H9 (cell line): ENCODE data around the gene ZFYVE27. TPM values are rescaled to one million over a fixed set of nuclear protein-coding genes. Genes with fewer than 3 reads are reported as not detected.

Experiments used
- DNase-seq: peaks from one replicate; pipeline ENCODE4 v3.0.0-alpha.2; 2017
- H2AFZ ChIP-seq: one replicate; pipeline ENCODE4 v1.6.1; 2013; ENCODE audit warnings: mild to moderate bottlenecking, low read length, control low read depth, moderate library complexity
- H2AK5ac ChIP-seq: 2 replicates; pipeline ENCODE4 v1.6.1; 2013; ENCODE audit warnings: low read length, control low read depth, mixed read lengths; ENCODE audit not compliant: insufficient read length
- H2BK120ac ChIP-seq: one replicate; pipeline ENCODE4 v1.6.1; 2013; ENCODE audit warnings: low read depth, mild to moderate bottlenecking, low read length, control low read depth, inconsistent platforms; ENCODE audit not compliant: poor library complexity, severe bottlenecking
- H2BK12ac ChIP-seq: 2 replicates; pipeline ENCODE4 v1.6.1; 2013; ENCODE audit warnings: low read length, control low read depth, mixed read lengths, low read depth; ENCODE audit not compliant: insufficient read length
- H2BK15ac ChIP-seq: 2 replicates; pipeline ENCODE4 v1.6.1; 2013; ENCODE audit warnings: low read depth, low read length, control low read depth
- H2BK20ac ChIP-seq: one replicate; pipeline ENCODE4 v1.6.1; 2013; ENCODE audit warnings: low read depth, mild to moderate bottlenecking, low read length, control low read depth, inconsistent platforms; ENCODE audit not compliant: poor library complexity, severe bottlenecking
- H2BK5ac ChIP-seq: 2 replicates; pipeline ENCODE4 v1.6.1; 2013; ENCODE audit warnings: low read length, control low read depth, mixed read lengths; ENCODE audit not compliant: insufficient read length
- H3K14ac ChIP-seq: 2 replicates; pipeline ENCODE4 v1.6.1; 2013; ENCODE audit warnings: low read length, control low read depth; ENCODE audit not compliant: insufficient read depth
- H3K18ac ChIP-seq: 2 replicates; pipeline ENCODE4 v1.6.1; 2013; ENCODE audit warnings: low read depth, mild to moderate bottlenecking, mixed read lengths, low read length, control low read depth; ENCODE audit not compliant: insufficient read length
- H3K23ac ChIP-seq: 2 replicates; pipeline ENCODE4 v1.6.1; 2013; ENCODE audit warnings: low read length, control low read depth, mixed read lengths, low read depth; ENCODE audit not compliant: insufficient read length
- H3K23me2 ChIP-seq: 2 replicates; pipeline ENCODE4 v1.6.1; 2013; ENCODE audit warnings: low read depth, mild to moderate bottlenecking, mixed read lengths, low read length, control low read depth; ENCODE audit not compliant: insufficient read length, poor library complexity, severe bottlenecking
- H3K27ac ChIP-seq: 2 replicates; pipeline ENCODE4 v1.5.1; 2013; ENCODE audit warnings: low read length, control low read depth, mixed read lengths, low read depth; ENCODE audit not compliant: insufficient read length
- H3K27me3 ChIP-seq: 2 replicates; pipeline ENCODE4 v1.6.1; 2013; ENCODE audit warnings: low read length, control low read depth, inconsistent platforms; ENCODE audit not compliant: insufficient read depth
- H3K4ac ChIP-seq: 2 replicates; pipeline ENCODE4 v1.6.1; 2013; ENCODE audit warnings: low read depth, mild to moderate bottlenecking, control low read depth, inconsistent platforms, low read length, moderate library complexity
- H3K4me1 ChIP-seq: 2 replicates; pipeline ENCODE4 v1.6.1; 2013; ENCODE audit warnings: low read length, control low read depth, inconsistent platforms; ENCODE audit not compliant: insufficient read depth
- H3K4me2 ChIP-seq: 2 replicates; pipeline ENCODE4 v1.6.1; 2013; ENCODE audit warnings: low read length, control low read depth, mixed read lengths; ENCODE audit not compliant: insufficient read length, insufficient read depth
- H3K56ac ChIP-seq: 2 replicates; pipeline ENCODE4 v1.6.1; 2013; ENCODE audit warnings: low read depth, mild to moderate bottlenecking, mixed read lengths, low read length, control low read depth; ENCODE audit not compliant: insufficient read length
- H3K79me1 ChIP-seq: 2 replicates; pipeline ENCODE4 v1.6.1; 2013; ENCODE audit warnings: low read depth, mild to moderate bottlenecking, moderate library complexity, low read length, control low read depth, inconsistent platforms; ENCODE audit not compliant: insufficient read depth, poor library complexity, severe bottlenecking
- H3K79me2 ChIP-seq: 2 replicates; pipeline ENCODE4 v1.6.1; 2013; ENCODE audit warnings: low read length, control low read depth, inconsistent platforms; ENCODE audit not compliant: insufficient read depth
- H3K9ac ChIP-seq: 2 replicates; pipeline ENCODE4 v1.6.1; 2013; ENCODE audit warnings: low read length, control low read depth, mixed read lengths; ENCODE audit not compliant: insufficient read length; ENCODE audit errors: extremely low read depth
- H3K9me3 ChIP-seq: one replicate; pipeline ENCODE4 v1.6.1; 2013; ENCODE audit warnings: low read depth, low read length, inconsistent platforms; ENCODE audit not compliant: control insufficient read depth
- H3T11ph ChIP-seq: one replicate; pipeline ENCODE4 v1.6.1; 2013; ENCODE audit warnings: mild to moderate bottlenecking, low read length, control low read depth, inconsistent platforms
- H4K20me1 ChIP-seq: one replicate; pipeline ENCODE4 v1.6.1; 2013; ENCODE audit not compliant: control insufficient read depth, insufficient read length, insufficient read depth
- H4K5ac ChIP-seq: 2 replicates; pipeline ENCODE4 v1.6.1; 2013; ENCODE audit warnings: low read depth, mild to moderate bottlenecking, mixed read lengths, low read length, control low read depth; ENCODE audit not compliant: insufficient read length
- H4K8ac ChIP-seq: replicated peaks from 2 replicates; pipeline ENCODE4 v1.6.1; 2013; ENCODE audit warnings: low read length, control low read depth, mixed read lengths, low read depth; ENCODE audit not compliant: insufficient read length
- H4K91ac ChIP-seq: 2 replicates; pipeline ENCODE4 v1.6.1; 2013; ENCODE audit warnings: low read depth, mild to moderate bottlenecking, moderate library complexity, mixed read lengths, low read length, control low read depth; ENCODE audit not compliant: insufficient read length
- H3K27ac Mint-ChIP-seq, 3 experiments: 2 replicates in 2 of 3; 3 replicates in 1 of 3; pipeline ENCODE4 v1.8.0; 2020 to 2021; ENCODE audit warnings: mixed read lengths in 3 of 3, mild to moderate bottlenecking in 1 of 3, moderate library complexity in 1 of 3
- H3K27me3 Mint-ChIP-seq: 2 replicates; pipeline ENCODE4 v1.8.0; 2021; ENCODE audit warnings: low read depth, mild to moderate bottlenecking, moderate library complexity, mixed read lengths
- H3K36me3 Mint-ChIP-seq, 3 experiments: 2 replicates in 2 of 3; 3 replicates in 1 of 3; pipeline ENCODE4 v1.8.0; 2020 to 2021; ENCODE audit warnings: low read depth in 3 of 3, mixed read lengths in 3 of 3; ENCODE audit not compliant: insufficient read depth in 1 of 3
- H3K4me1 Mint-ChIP-seq, 2 experiments: 2 replicates each; pipeline ENCODE4 v1.8.0; 2020; ENCODE audit warnings: mixed read lengths in 2 of 2
- H3K4me3 Mint-ChIP-seq, 2 experiments: 2 replicates in 1 of 2; 3 replicates in 1 of 2; pipeline ENCODE4 v1.8.0; 2020 to 2021; ENCODE audit warnings: mild to moderate bottlenecking in 2 of 2, mixed read lengths in 2 of 2, moderate library complexity in 1 of 2
- H3K9me3 Mint-ChIP-seq, 2 experiments: 2 replicates in 1 of 2; 3 replicates in 1 of 2; pipeline ENCODE4 v1.8.0; 2020; ENCODE audit warnings: mild to moderate bottlenecking in 2 of 2, mixed read lengths in 2 of 2, moderate library complexity in 1 of 2
- WGBS: extraction: QIAGEN DNeasy Blood & Tissue Kit; methylation state at CpG from one replicate; pipeline ENCODE4 v1.1.7; 2013; ENCODE audit warnings: missing lambda C conversion rate, low lambda C conversion rate, mixed read lengths; ENCODE audit not compliant: insufficient read length; ENCODE audit errors: extremely low coverage; 5-methylcytosine and 5-hydroxymethylcytosine counted together
- total RNA-seq: library from RNA; stranded (reverse); gene quantifications from 2 replicates; pipeline ENCODE4 v1.2.1, GENCODE V29; 2021
- TF ChIP-seq, protein P1 (sequence below): fragments of 200-600 bp; sonication (generic); conservative IDR thresholded peaks from 3 replicates; pipeline ENCODE4 v1.8.0; 2021; ENCODE audit warnings: antibody characterized with exemption, mild to moderate bottlenecking

Gene ZFYVE27
- total RNA-seq, 1 experiment from 2014 or later: 33.2 TPM

DNA sequence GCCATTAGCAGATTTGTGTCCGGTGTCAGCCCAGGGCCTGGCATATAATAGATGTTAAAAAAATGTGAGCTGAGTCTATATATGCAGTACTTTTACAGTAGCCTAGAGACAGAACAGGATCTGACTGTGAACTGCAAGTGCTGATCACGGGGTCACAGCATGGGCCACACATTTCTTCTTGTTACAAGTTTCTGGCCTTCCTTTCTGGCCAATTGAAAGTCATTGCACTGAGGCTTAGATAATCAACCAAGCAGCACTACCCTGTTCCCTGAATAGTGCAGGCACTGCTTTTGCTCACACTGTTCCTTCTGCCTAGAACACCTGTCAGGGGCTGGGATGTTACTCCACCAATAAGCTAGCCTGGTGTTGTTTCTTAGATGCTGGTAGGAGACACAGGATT lies 28.8 kb upstream of the ZFYVE27 start:
- TF ChIP-seq, protein P1, sequence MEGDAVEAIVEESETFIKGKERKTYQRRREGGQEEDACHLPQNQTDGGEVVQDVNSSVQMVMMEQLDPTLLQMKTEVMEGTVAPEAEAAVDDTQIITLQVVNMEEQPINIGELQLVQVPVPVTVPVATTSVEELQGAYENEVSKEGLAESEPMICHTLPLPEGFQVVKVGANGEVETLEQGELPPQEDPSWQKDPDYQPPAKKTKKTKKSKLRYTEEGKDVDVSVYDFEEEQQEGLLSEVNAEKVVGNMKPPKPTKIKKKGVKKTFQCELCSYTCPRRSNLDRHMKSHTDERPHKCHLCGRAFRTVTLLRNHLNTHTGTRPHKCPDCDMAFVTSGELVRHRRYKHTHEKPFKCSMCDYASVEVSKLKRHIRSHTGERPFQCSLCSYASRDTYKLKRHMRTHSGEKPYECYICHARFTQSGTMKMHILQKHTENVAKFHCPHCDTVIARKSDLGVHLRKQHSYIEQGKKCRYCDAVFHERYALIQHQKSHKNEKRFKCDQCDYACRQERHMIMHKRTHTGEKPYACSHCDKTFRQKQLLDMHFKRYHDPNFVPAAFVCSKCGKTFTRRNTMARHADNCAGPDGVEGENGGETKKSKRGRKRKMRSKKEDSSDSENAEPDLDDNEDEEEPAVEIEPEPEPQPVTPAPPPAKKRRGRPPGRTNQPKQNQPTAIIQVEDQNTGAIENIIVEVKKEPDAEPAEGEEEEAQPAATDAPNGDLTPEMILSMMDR: no peak
- no peaks in the 10 kb centered on the region for H3K79me1 ChIP-seq
- no peak overlapping the region for H2AK5ac ChIP-seq
- no peak overlapping the region for H3K27ac ChIP-seq
- no peaks in the 10 kb centered on the region for H3K9me3 ChIP-seq
- H3K4me2 ChIP-seq: no peak overlapping the region
- H3K4me1 ChIP-seq: peaks cover 4% of the 10 kb centered on the region; the same call in 1 of the 2 replicates
- peaks cover 4% of the 10 kb centered on the region for H3K23me2 ChIP-seq
- H3K9me3 Mint-ChIP-seq: no peaks in the 10 kb centered on the region; a peak in 1 of 5 replicates
- no peak overlapping the region for H4K8ac ChIP-seq
- no peaks in the 10 kb centered on the region for H4K20me1 ChIP-seq
- no peaks in the 10 kb centered on the region for H3K79me2 ChIP-seq
- no peak overlapping the region for H2BK5ac ChIP-seq
- no peak overlapping the region for H3K4me3 Mint-ChIP-seq
- H3K14ac ChIP-seq: no peak overlapping the region
- no peak overlapping the region for H2BK15ac ChIP-seq
- H3K23ac ChIP-seq: no peak overlapping the region
- no peak overlapping the region for H4K91ac ChIP-seq
- no peak overlapping the region for H2AFZ ChIP-seq
- H3K4me1 Mint-ChIP-seq: peaks cover 17 to 21% of the 10 kb centered on the region in 2 experiments
- peaks cover 0 to 2% (median 0%) of the 10 kb centered on the region in 3 experiments; a peak in 1 of 7 replicates for H3K36me3 Mint-ChIP-seq
- no CpG with 5 or more reads among the region's 2 CpGs for WGBS
- H3T11ph ChIP-seq: no peak overlapping the region
- no peak overlapping the region for H2BK12ac ChIP-seq
- no peak overlapping the region for H2BK20ac ChIP-seq
- H4K5ac ChIP-seq: no peak overlapping the region
- no peak overlapping the region for H3K4ac ChIP-seq
- H3K56ac ChIP-seq: no peak overlapping the region
- no peak overlapping the region for H2BK120ac ChIP-seq
- DNase-seq: no peak
- no peak overlapping the region for H3K27ac Mint-ChIP-seq
- H3K9ac ChIP-seq: no peak overlapping the region
- no peaks in the 10 kb centered on the region for H3K27me3 ChIP-seq
- no peak overlapping the region for H3K18ac ChIP-seq
- H3K27me3 Mint-ChIP-seq: peaks cover 9% of the 10 kb centered on the region
